Immature natural killer cell (primary cell): ENCODE measurements around the gene ATPAF1. TPM values are rescaled to one million over a fixed set of nuclear protein-coding genes. Genes with fewer than 3 reads are reported as not detected.

Source experiments
- DNase-seq, 3 donors: peaks; one replicate each; pipeline ENCODE4 v3.0.0; 2022; ENCODE audit warnings: mixed read lengths in 1 of 3
- H3K27ac Mint-ChIP-seq, 6 donors: one replicate each; pipeline ENCODE4 v1.8.0; 2020; ENCODE audit warnings: mixed read lengths in 6 of 6, mild to moderate bottlenecking in 5 of 6, inconsistent platforms in 4 of 6, moderate library complexity in 3 of 6
- H3K27me3 Mint-ChIP-seq, 3 donors: one replicate each; pipeline ENCODE4 v1.8.0; 2020 to 2021; ENCODE audit warnings: low read depth in 3 of 3, mild to moderate bottlenecking in 3 of 3, mixed read lengths in 3 of 3, moderate library complexity in 3 of 3, inconsistent platforms in 1 of 3
- H3K36me3 Mint-ChIP-seq, 3 donors: one replicate each; pipeline ENCODE4 v1.8.0; 2020; ENCODE audit warnings: mixed read lengths in 3 of 3, inconsistent platforms in 2 of 3, mild to moderate bottlenecking in 2 of 3
- H3K4me1 Mint-ChIP-seq, 2 donors: one replicate each; pipeline ENCODE4 v1.8.0; 2020; ENCODE audit warnings: inconsistent platforms in 2 of 2, mild to moderate bottlenecking in 2 of 2, mixed read lengths in 2 of 2, moderate library complexity in 1 of 2
- H3K4me3 Mint-ChIP-seq, 5 donors: one replicate each; pipeline ENCODE4 v1.8.0; 2020; ENCODE audit warnings: mild to moderate bottlenecking in 5 of 5, mixed read lengths in 5 of 5, inconsistent platforms in 3 of 5, moderate library complexity in 3 of 5
- H3K9me3 Mint-ChIP-seq, 6 donors: one replicate each; pipeline ENCODE4 v1.8.0; 2020; ENCODE audit warnings: mild to moderate bottlenecking in 6 of 6, mixed read lengths in 6 of 6, inconsistent platforms in 4 of 6, moderate library complexity in 3 of 6
- polyA plus RNA-seq, 3 donors: library from polyadenylated mRNA; unstranded; fragments of 300-500 nt; fragmentation: Illumina TruSeq; gene quantifications; one replicate each; pipeline ENCODE4 v1.2.3, GENCODE V29; 2021

The ATPAF1 gene
- polyA plus RNA-seq, 3 donors from 2014 or later: 50.6 to 139 (median 51.7) TPM

DNA sequence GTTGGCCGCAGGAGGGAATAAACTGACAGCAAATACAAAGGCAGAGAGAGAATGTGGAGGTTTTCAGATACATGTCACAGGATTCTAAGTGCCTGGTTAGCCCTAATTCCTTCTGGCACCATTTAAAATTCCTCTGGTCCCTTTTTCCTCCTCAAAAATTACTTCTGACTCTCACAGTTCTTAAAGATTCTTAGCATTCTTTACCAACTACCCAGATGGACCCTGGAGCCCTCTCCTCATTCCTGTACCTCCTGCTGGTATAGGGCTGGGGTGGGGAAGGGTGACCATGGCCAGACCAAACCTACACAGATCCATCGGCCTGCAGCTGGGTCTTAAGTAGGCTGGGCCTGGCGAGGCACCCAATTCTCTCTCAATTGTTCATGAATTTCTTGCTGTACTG is 71.3 kb downstream of the ATPAF1 start:
- Mint-ChIP-seq H3K36me3 (peaks cover 17 to 34% (median 20%) of the 10 kb centered on the region in 3 donors), H3K4me1 (peaks cover 47 to 77% of the 10 kb centered on the region in 2 donors), H3K4me3 (no peak overlapping the region), H3K27me3 (peaks cover 0 to 4% (median 0%) of the 10 kb centered on the region in 3 donors), H3K27ac (peak overlapping the region in 2 of 6 donors; percentile 9 to 22), H3K9me3 (no peaks in the 10 kb centered on the region)
- no peak for DNase-seq

DNA sequence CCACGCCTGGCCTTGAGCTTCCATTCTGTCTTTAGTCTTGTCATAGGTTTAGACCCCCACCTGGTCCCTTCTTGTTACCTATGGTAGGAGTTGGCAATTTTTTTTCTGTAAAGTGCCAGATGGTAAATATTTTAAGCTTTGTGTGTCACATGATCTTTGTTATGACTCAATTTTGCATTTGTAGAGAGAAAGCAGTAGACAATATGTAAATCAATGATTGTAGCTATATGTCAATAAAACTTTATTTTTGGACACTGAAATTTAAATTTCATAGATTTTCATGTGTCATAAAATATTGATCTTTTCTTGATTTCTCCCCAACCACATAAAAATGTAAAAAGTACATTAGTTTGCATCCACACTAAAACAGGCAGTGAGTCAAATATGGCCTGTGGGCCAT is 72.1 kb downstream of the ATPAF1 start:
- Mint-ChIP-seq H3K4me1 (peaks cover 40 to 70% of the 10 kb centered on the region in 2 donors), H3K9me3 (no peaks in the 10 kb centered on the region), H3K27ac (no peak overlapping the region), H3K36me3 (peaks cover 17 to 42% (median 21%) of the 10 kb centered on the region in 3 donors), H3K27me3 (peaks cover 0 to 4% (median 0%) of the 10 kb centered on the region in 3 donors), H3K4me3 (peak overlapping the region in 1 of 5 donors; percentile 11)
- DNase-seq: no peak

DNA sequence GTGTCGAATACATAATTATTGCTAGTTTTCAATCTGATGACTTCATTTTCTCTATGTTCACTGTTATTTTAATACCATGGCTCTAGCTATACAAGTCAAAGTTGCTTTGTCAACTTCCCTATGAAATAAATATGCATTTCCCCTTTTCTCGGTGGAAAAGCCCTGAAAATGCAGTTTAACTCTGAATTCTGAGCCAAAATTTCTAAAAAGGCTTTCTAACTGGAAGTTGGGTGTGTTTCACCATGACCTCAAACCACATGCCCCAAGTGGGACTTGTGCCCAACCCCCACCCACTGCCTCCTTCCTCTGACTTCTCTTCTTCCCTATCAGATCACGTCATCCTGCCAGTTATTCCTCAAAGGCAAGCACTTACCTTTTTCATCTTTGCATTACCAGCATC is 73.0 kb downstream of the ATPAF1 start:
- peak overlapping the region in 4 of 5 donors; percentile 25 to 50 (median 44) for H3K4me3 Mint-ChIP-seq
- H3K27ac Mint-ChIP-seq: peak overlapping the region in 4 of 6 donors; percentile 2 to 70 (median 36)
- H3K36me3 Mint-ChIP-seq: peaks cover 19 to 45% (median 28%) of the 10 kb centered on the region in 3 donors
- peaks cover 35 to 69% of the 10 kb centered on the region in 2 donors for H3K4me1 Mint-ChIP-seq
- no peaks in the 10 kb centered on the region for H3K9me3 Mint-ChIP-seq
- no peak for DNase-seq
- peaks cover 0 to 4% (median 0%) of the 10 kb centered on the region in 3 donors for H3K27me3 Mint-ChIP-seq

DNA sequence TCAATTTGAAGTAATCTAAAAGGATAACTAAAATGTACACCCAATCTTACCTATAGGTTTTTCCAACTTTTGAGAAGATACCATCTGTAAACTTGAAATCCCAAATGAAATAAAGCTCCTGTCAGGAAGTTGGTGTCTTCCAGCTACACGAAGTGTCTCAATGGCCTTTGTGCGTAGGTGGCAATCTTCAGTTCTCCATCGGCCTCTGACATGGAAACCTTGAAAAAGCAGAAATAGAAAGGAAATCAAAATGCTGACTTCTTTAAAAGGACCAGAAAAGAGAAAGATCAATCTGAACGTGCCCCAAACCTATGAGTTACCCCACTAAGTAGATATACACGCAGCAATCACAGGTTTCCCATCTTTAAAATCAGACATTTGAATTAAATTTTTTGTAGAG is 74.1 kb downstream of the ATPAF1 start:
- no peak overlapping the region for H3K4me3 Mint-ChIP-seq
- DNase-seq: no peak
- H3K36me3 Mint-ChIP-seq: peaks cover 23 to 56% (median 36%) of the 10 kb centered on the region in 3 donors
- peak overlapping the region in 1 of 6 donors; percentile 15 for H3K27ac Mint-ChIP-seq
- H3K27me3 Mint-ChIP-seq: peaks cover 0 to 4% (median 0%) of the 10 kb centered on the region in 3 donors
- H3K4me1 Mint-ChIP-seq: peaks cover 24 to 62% of the 10 kb centered on the region in 2 donors
- no peaks in the 10 kb centered on the region for H3K9me3 Mint-ChIP-seq

DNA sequence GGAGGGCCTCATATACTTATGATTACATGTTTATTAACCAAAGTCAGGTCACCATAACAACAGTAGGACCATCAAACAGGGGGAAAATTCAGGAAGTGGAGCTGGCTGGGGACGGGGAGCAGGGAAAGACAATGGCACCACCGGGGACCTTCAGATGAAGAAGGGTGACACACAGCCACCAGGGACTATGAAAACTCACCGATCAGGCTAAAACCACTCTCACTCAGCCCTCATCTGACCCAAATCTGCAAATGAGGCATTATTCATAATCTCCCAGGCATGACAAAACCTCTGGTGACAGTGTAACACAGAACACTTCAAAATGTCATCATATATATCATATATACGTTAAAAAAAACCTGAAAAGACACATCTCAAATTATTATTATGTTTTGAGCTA is 75.3 kb downstream of the ATPAF1 start:
- Mint-ChIP-seq H3K36me3 (peaks cover 23 to 59% (median 38%) of the 10 kb centered on the region in 3 donors), H3K4me3 (no peak overlapping the region), H3K27ac (no peak overlapping the region), H3K9me3 (no peaks in the 10 kb centered on the region), H3K4me1 (peaks cover 20 to 53% of the 10 kb centered on the region in 2 donors), H3K27me3 (peaks cover 0 to 4% (median 0%) of the 10 kb centered on the region in 3 donors)
- no peak for DNase-seq

DNA sequence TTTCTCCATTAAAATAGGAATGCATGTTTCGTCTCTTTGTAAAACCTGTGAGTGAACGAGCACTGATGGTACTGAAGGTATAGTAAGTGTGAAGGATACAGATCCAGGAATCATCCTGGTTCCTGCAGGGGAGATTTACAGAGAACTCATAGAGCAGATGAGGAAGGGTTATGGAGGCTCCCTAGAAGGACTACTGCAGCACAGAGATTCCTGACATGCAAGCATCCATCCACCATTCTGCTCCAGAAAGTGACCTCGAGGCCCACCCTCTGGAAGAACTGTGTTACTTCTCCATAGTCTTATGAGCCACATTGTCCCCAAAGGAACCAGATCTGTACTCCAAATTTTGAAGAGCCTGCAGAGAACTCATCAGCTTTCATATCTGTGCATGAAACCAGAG is 78.6 kb downstream of the ATPAF1 start:
- Mint-ChIP-seq H3K27me3 (peaks cover 0 to 1% (median 0%) of the 10 kb centered on the region in 3 donors), H3K4me1 (peaks cover 7 to 22% of the 10 kb centered on the region in 2 donors), H3K4me3 (no peak overlapping the region), H3K9me3 (no peaks in the 10 kb centered on the region), H3K36me3 (peaks cover 22 to 63% (median 38%) of the 10 kb centered on the region in 3 donors), H3K27ac (peak overlapping the region in 1 of 6 donors; percentile 13)
- DNase-seq: no peak

DNA sequence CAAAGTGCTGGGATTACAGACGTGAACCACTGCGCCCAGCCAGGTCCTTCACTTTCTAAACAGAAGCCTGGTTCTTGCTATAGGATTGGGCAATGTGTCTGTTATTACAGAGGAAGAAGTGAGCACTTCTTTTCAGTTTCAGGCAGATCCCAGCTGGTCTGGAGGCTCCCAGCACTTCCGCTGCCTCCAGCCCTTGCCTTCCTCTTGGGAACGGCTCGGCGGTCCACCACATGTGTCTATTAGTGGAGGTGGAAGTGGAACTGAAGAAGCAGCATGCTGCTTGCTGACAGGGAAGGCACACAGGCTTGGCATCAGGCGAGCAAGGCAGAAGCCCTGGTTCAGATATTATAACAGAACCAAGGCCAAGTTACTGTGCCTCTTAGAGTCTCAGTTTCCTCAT is 81.1 kb downstream of the ATPAF1 start:
- Mint-ChIP-seq H3K36me3 (peaks cover 11 to 56% (median 32%) of the 10 kb centered on the region in 3 donors), H3K4me3 (no peak overlapping the region), H3K9me3 (no peaks in the 10 kb centered on the region), H3K4me1 (peaks cover 18 to 28% of the 10 kb centered on the region in 2 donors), H3K27ac (no peak overlapping the region), H3K27me3 (no peaks in the 10 kb centered on the region)
- no peak for DNase-seq

DNA sequence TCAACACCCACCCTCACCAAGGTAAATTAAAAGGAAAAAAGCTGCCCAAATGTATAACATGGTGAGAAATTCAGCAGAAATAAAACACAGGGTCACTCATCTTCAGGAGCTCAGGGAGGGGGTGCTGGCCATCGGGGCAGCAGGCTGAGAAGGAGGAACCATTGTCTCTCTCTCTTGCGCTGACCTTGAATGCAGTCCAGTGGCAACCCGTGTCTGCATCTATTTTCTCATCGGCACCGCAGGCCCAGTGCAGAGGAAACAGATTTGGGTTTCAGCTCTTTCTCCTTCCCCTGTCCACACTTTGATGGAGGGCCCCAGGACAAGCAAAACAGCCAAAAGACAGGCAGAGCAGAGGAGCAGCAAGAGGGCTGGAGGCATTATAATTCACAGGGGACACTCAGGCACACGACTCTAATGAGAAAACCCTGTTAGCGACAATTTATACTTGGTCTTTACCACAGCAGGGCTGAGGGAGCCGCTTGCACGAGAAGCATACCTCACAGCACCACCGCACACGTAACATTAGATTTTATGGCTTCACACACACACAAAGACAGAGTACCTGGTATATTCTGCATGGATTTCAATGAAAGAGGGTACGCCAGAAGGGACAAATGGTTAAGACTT is 82.7 kb downstream of the ATPAF1 start:
- Mint-ChIP-seq H3K27me3 (no peaks in the 10 kb centered on the region), H3K9me3 (no peaks in the 10 kb centered on the region), H3K27ac (no peak overlapping the region), H3K4me3 (no peak overlapping the region), H3K4me1 (peaks cover 34 to 38% of the 10 kb centered on the region in 2 donors), H3K36me3 (peaks cover 18 to 47% (median 22%) of the 10 kb centered on the region in 3 donors)
- no peak for DNase-seq

DNA sequence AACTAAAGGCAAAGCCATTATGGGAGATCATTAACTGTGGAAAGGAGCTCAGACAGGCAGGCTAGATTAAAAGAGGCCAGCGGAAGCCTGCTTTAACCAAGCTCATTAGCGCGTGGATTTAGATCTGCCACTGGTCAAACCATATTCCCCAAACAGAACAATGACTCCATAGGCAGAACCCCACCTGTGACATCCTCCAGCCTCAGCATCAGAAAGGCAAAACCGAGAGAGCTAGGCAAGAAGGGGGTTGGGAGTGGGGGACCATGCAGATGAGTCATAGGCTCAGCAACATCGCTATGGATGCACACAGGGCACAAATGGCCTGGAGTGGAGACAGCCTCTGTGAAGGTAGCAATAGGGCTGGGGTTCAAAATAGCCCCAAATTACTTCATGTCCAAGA is 84.7 kb downstream of the ATPAF1 start:
- Mint-ChIP-seq H3K27me3 (no peaks in the 10 kb centered on the region), H3K4me3 (no peak overlapping the region), H3K36me3 (peaks cover 13 to 40% (median 13%) of the 10 kb centered on the region in 3 donors), H3K27ac (peak overlapping the region in 3 of 6 donors; percentile 5 to 96 (median 94)), H3K9me3 (no peaks in the 10 kb centered on the region), H3K4me1 (peaks cover 38% of the 10 kb centered on the region in 2 donors)
- no peak for DNase-seq

DNA sequence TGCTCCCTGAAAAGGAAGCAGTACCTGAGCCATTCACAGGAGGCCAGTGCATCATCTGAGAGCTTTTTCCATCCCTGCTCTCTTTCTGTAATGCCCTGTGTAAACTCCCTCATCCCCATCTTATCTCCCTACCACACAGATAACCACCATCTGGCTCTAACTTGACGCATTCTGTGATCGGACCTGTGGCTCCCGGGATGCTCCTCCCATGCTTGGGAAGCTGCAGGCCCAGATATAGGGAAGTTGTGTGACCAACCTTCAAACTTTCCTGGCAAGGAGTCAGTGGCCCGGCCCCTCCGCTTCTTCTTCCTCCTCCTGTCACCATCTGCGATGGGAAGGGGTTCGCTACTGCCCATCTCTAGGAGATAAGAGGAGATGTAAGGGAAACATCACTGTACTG is 85.2 kb downstream of the ATPAF1 start:
- Mint-ChIP-seq H3K27ac (peak overlapping the region in 5 of 6 donors; percentile 8 to 96 (median 55)), H3K4me1 (peaks cover 38% of the 10 kb centered on the region in 2 donors), H3K36me3 (peaks cover 16 to 44% (median 17%) of the 10 kb centered on the region in 3 donors), H3K27me3 (no peaks in the 10 kb centered on the region), H3K9me3 (no peaks in the 10 kb centered on the region), H3K4me3 (no peak overlapping the region)
- DNase-seq: no peak

Other genes starting within 250 kb of the ATPAF1 start
- gene DMBX1, start 178.5 kb downstream of the ATPAF1 start, polyA plus RNA-seq: not detected
- not detected for gene KNCN, start 116.7 kb downstream of the ATPAF1 start, polyA plus RNA-seq
- gene MKNK1, start 64.1 kb downstream of the ATPAF1 start, polyA plus RNA-seq: 10 to 100 TPM; 23.2 to 35.7 (median 27.6) TPM
- 10 to 100 TPM in 1 of 3 donors, 1 to 10 TPM in 2; 5.5 to 14.6 (median 6.8) TPM for gene MOB3C, start 51.6 kb downstream of the ATPAF1 start, polyA plus RNA-seq
- gene TEX38, start 3.5 kb upstream of the ATPAF1 start, polyA plus RNA-seq: not detected
- gene EFCAB14, start 50.8 kb upstream of the ATPAF1 start, polyA plus RNA-seq: 100 to 1,000 TPM in 1 of 3 donors, 10 to 100 TPM in 2; 85.8 to 145 (median 98.8) TPM
- not detected for gene CYP4B1, start 130.7 kb upstream of the ATPAF1 start, polyA plus RNA-seq